GM12878 (cell line): ENCODE results near the gene SIRT3. TPM values are rescaled to one million over a fixed set of nuclear protein-coding genes. Genes with fewer than 3 reads are reported as not detected.

Experiments used
- ATAC-seq: fragments of 200-7000 bp; cut with Tn5 transposase; 3 replicates; pipeline ENCODE4 v1.9.1; 2020; ENCODE audit warnings: mild to moderate bottlenecking, moderate library complexity
- BruUV-seq: library from RNA; stranded (reverse); fragments of 400-500 nt; replicated peaks from 2 replicates; lab custom pipeline; 2021; lab: Mats Ljungman, UMichigan
- CTCF ChIA-PET: fragments of 300-600 bp; sonication (Branson Sonifier 250); formaldehyde crosslinking; extraction: SDS; loops from one replicate; lab custom pipeline; 2021; ENCODE audit warnings: inconsistent platforms; lab: Yijun Ruan, JAX
- POLR2A ChIA-PET: fragments of 350-600 bp; formaldehyde crosslinking; extraction: SDS; loops from one replicate; lab custom pipeline; 2021; ENCODE audit warnings: inconsistent platforms; lab: Charles Lee
- RAD21 ChIA-PET: fragments of 300-600 bp; sonication (Branson Sonifier 250); formaldehyde crosslinking; loops from one replicate; lab custom pipeline; 2023; ENCODE audit warnings: antibody characterized with exemption; ENCODE audit not compliant: unreplicated experiment; lab: Charles Lee
- SMC1A ChIA-PET: fragments of 300-600 bp; sonication (Branson Sonifier 250); formaldehyde crosslinking; loops from one replicate; lab custom pipeline; 2023; ENCODE audit not compliant: unreplicated experiment, uncharacterized antibody; lab: Charles Lee
- DNase-seq: peaks from one replicate; pipeline ENCODE4 v3.0.0-alpha.2; 2011; ENCODE audit warnings: low read depth, low spot score
- FAIRE-seq: peaks from 3 replicates; lab custom pipeline; 2011; peaks lifted over from hg19 to GRCh38; lab: Jason Lieb, UNC
- H2AFZ ChIP-seq: 2 replicates; pipeline ENCODE4 v1.6.0; 2011; ENCODE audit warnings: low read depth, low read length, control low read depth; ENCODE audit not compliant: control insufficient read depth
- H3K27ac ChIP-seq: 2 replicates; pipeline ENCODE4 v1.5.1; 2011; ENCODE audit warnings: control low read depth; ENCODE audit not compliant: control insufficient read depth, insufficient read depth
- H3K27me3 ChIP-seq, 2 experiments: replicated peaks in 1 of 2; 2 replicates each; pipeline versions ENCODE4 v1.6.0 to v1.6.1; 2011; ENCODE audit warnings: low read length in 1 of 2; ENCODE audit not compliant: control insufficient read depth in 2 of 2, insufficient read depth in 2 of 2
- H3K36me3 ChIP-seq, 2 experiments: 2 replicates each; pipeline ENCODE4 v1.5.1; 2011; ENCODE audit warnings: low read length in 1 of 2; ENCODE audit not compliant: control insufficient read depth in 2 of 2, insufficient read depth in 2 of 2
- H3K4me1 ChIP-seq: 2 replicates; pipeline ENCODE4 v1.6.1; 2011; ENCODE audit warnings: mild to moderate bottlenecking, low read length, moderate library complexity, mixed read lengths; ENCODE audit not compliant: control insufficient read depth, insufficient read depth
- H3K4me2 ChIP-seq: 2 replicates; pipeline ENCODE4 v1.6.0; 2011; ENCODE audit warnings: control low read depth; ENCODE audit not compliant: control insufficient read depth, insufficient read depth
- H3K4me3 ChIP-seq: fragments of 200-600 bp; sonication (generic); 2 replicates; pipeline ENCODE4 v1.5.1; 2016
- H3K79me2 ChIP-seq: 2 replicates; pipeline ENCODE4 v1.6.0; 2011; ENCODE audit warnings: low read length; ENCODE audit not compliant: control insufficient read depth, insufficient read depth
- H3K9ac ChIP-seq: 2 replicates; pipeline ENCODE4 v1.8.0; 2011; ENCODE audit warnings: low read length, control low read depth, mixed read lengths; ENCODE audit not compliant: control insufficient read depth, insufficient read depth
- H3K9me3 ChIP-seq: replicated peaks from 3 replicates; pipeline ENCODE4 v1.5.1; 2011; ENCODE audit warnings: mild to moderate bottlenecking, low read length; ENCODE audit not compliant: control insufficient read depth, insufficient read depth
- H4K20me1 ChIP-seq: 2 replicates; pipeline ENCODE4 v1.6.0; 2011; ENCODE audit not compliant: control insufficient read depth, insufficient read depth
- CBX3 ChIP-seq: fragments of 200-600 bp; sonication (generic); IDR thresholded peaks from 2 replicates; pipeline ENCODE4 v1.6.1; 2016; ENCODE audit warnings: low read depth, borderline replicate concordance
- CREB1 ChIP-seq: IDR thresholded peaks from 2 replicates; pipeline ENCODE4 v1.6.1; 2012; ENCODE audit warnings: low read depth, mild to moderate bottlenecking, inconsistent platforms
- FOXM1 ChIP-seq: IDR thresholded peaks from 2 replicates; pipeline ENCODE4 v1.6.1; 2012; ENCODE audit warnings: low read depth, mild to moderate bottlenecking, inconsistent platforms, low read length, moderate library complexity
- IRF4 ChIP-seq: IDR thresholded peaks from 2 replicates; pipeline ENCODE4 v1.6.1; 2011; ENCODE audit warnings: low read depth, low read length
- WGBS: methylation state at CpG from one replicate; pipeline ENCODE4 v1.1.6; 2016; ENCODE audit warnings: low lambda C conversion rate; ENCODE audit not compliant: insufficient replicate concordance, insufficient coverage; ENCODE audit errors: missing lambda C conversion rate; 5-methylcytosine and 5-hydroxymethylcytosine counted together
- in situ Hi-C: fragments of 300-500 bp; cut with MboI; formaldehyde crosslinking; loops from 9 replicates; pipeline ENCODE4 v1.14.3; 2018; ENCODE audit warnings: mixed read lengths
- intact Hi-C: fragments of 100-400 bp; cut with micrococcal nuclease; formaldehyde crosslinking; loops from one replicate; pipeline ENCODE4 v1.14.2; 2022; ENCODE audit not compliant: unreplicated experiment
- polyA plus RNA-seq, 11 experiments: library from polyadenylated mRNA; depleted of rRNA in 4 of 11; unstranded in 6 of 11; stranded (reverse) in 5 of 11; fragments of >200 nt; fragmentation: Nextera tagmentation in 4 of 11; fragmentation: Illumina TruSeq in 1 of 11; extraction: Ambion mirVana in 4 of 11; extraction: Trizol in 1 of 11; gene quantifications; 1 replicate in 1 of 11; 2 replicates in 10 of 11; pipeline versions ENCODE4 v1.2.1 to v1.2.3, GENCODE V29; 2011 to 2016; ENCODE audit warnings: inconsistent platforms in 2 of 11, missing spikeins in 2 of 11, low read depth in 1 of 11
- total RNA-seq, 4 experiments: library from RNA; depleted of rRNA in 3 of 4; stranded (reverse); fragments of >200 nt in 3 of 4; fragmentation: Illumina TruSeq in 1 of 4; extraction: Trizol in 1 of 4; gene quantifications; 2 replicates each; pipeline versions ENCODE4 v1.2.1 to v1.2.3, GENCODE V29; 2013 to 2021
- TF ChIP-seq, protein P1 (sequence below): fragments of 450-650 bp; IDR thresholded peaks from 2 replicates; pipeline ENCODE4 v1.6.1; 2018; ENCODE audit warnings: borderline replicate concordance, mild to moderate bottlenecking; ENCODE audit not compliant: partially characterized antibody
- TF ChIP-seq, protein P2 (sequence below): IDR thresholded peaks from 2 replicates; pipeline ENCODE4 v1.6.1; 2011; ENCODE audit warnings: borderline replicate concordance, low read depth, mild to moderate bottlenecking, moderate library complexity, low read length; ENCODE audit not compliant: insufficient read depth, poor library complexity, severe bottlenecking

SIRT3 gene
- total and polyA plus RNA-seq, 10 of the 15 experiments (the other 5 are each of a cell fraction or from before 2014, with no cell fraction given): 0.90 to 23.2 (median 12.6) TPM

DNA sequence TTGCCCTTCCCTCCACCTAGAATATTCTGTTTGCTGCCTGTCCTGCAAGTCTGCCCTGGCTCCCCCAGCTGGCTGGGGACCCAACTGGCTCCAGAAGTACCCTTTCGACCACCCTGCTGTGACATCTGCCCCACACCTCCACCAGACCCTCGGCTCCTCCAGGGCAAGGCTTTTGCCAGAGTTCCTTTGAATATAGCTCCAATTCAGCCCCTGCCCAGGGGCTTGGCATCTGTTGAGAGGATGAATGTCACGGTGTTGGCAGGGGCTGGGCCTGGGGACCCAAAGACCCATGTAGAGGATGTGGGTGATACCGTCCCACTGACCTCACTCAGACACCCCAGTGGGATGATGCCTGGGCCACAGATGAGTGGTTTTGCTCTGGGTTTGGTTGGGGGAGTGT lies 46.0 kb upstream of the SIRT3 start:
- POLR2A ChIA-PET: interaction anchor here (0.9 kb wide), 2 partner anchors 25 to 141 kb away, joined by 3 to 6 read pairs; no protein-coding TSS in a partner anchor
- H2AFZ ChIP-seq: no peak overlapping the region
- 31% methylated on average over 4 of the region's 4 CpGs for WGBS
- H3K79me2 ChIP-seq: no peaks in the 10 kb centered on the region
- peaks cover 15 to 20% of the 10 kb centered on the region in 2 experiments for H3K27me3 ChIP-seq
- no peak overlapping the region for H3K27ac ChIP-seq
- intact Hi-C loops (no loop called here), in situ Hi-C loops (no loop called here)
- no peaks in the 10 kb centered on the region for H4K20me1 ChIP-seq
- DNase-seq: no peak
- H3K9me3 ChIP-seq: no peaks in the 10 kb centered on the region
- no peaks in the 10 kb centered on the region; the same call in 1 of the 2 replicates for H3K4me1 ChIP-seq
- no peak for ATAC-seq
- no peak overlapping the region for H3K4me2 ChIP-seq
- RAD21 ChIA-PET: no interaction called here
- TF ChIP-seq CREB1 (no peak), FOXM1 (no peak), IRF4 (no peak), CBX3 (no peak)
- TF ChIP-seq, protein P1, sequence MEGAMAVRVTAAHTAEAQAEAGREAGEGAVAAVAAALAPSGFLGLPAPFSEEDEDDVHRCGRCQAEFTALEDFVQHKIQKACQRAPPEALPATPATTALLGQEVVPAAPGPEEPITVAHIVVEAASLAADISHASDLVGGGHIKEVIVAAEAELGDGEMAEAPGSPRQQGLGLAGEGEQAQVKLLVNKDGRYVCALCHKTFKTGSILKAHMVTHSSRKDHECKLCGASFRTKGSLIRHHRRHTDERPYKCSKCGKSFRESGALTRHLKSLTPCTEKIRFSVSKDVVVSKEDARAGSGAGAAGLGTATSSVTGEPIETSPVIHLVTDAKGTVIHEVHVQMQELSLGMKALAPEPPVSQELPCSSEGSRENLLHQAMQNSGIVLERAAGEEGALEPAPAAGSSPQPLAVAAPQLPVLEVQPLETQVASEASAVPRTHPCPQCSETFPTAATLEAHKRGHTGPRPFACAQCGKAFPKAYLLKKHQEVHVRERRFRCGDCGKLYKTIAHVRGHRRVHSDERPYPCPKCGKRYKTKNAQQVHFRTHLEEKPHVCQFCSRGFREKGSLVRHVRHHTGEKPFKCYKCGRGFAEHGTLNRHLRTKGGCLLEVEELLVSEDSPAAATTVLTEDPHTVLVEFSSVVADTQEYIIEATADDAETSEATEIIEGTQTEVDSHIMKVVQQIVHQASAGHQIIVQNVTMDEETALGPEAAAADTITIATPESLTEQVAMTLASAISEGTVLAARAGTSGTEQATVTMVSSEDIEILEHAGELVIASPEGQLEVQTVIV: no peak
- TF ChIP-seq, protein P2, sequence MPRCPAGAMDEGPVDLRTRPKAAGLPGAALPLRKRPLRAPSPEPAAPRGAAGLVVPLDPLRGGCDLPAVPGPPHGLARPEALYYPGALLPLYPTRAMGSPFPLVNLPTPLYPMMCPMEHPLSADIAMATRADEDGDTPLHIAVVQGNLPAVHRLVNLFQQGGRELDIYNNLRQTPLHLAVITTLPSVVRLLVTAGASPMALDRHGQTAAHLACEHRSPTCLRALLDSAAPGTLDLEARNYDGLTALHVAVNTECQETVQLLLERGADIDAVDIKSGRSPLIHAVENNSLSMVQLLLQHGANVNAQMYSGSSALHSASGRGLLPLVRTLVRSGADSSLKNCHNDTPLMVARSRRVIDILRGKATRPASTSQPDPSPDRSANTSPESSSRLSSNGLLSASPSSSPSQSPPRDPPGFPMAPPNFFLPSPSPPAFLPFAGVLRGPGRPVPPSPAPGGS: no peak
- no peak overlapping the region for H3K9ac ChIP-seq
- SMC1A ChIA-PET: interaction anchor here (0.8 kb wide), 1 partner anchor 45 kb away, joined by 3 read pairs; no protein-coding TSS in a partner anchor
- BruUV-seq: no TSS peak
- no peaks in the 10 kb centered on the region for H3K36me3 ChIP-seq
- CTCF ChIA-PET: no interaction called here
- no peak for FAIRE-seq
- H3K4me3 ChIP-seq: no peak overlapping the region
